ENCODE results near the gene LYPD6B. TPM values are rescaled to one million over a fixed set of nuclear protein-coding genes. Genes with fewer than 3 reads are reported as not detected.

The LYPD6B gene
- polyA plus RNA-seq, 1 donor, result 1.4 TPM

GRCh38 chr2:149170156-149170555, 131.7 kb downstream of the LYPD6B start:
- no peak for DNase-seq
- Histone ChIP-seq H3K27me3 (ENCODE audit: control insufficient read depth, insufficient read depth, low read length) (no peaks in the 10 kb centered on the region), H3K4me1 (ENCODE audit: control insufficient read depth, insufficient read depth, low read length) (no peaks in the 10 kb centered on the region), H3K4me3 (ENCODE audit: low read length) (no peak overlapping the region), H3K27ac (ENCODE audit: low read length) (no peak overlapping the region), H3K9me3 (ENCODE audit: control insufficient read depth, low read depth, low read length) (no peaks in the 10 kb centered on the region), H3K36me3 (ENCODE audit: control insufficient read depth, insufficient read depth, low read length) (no peaks in the 10 kb centered on the region)
- no CpG with 5 or more reads among the region's 1 CpG for WGBS (ENCODE audit: insufficient coverage, low lambda C conversion rate)

GRCh38 chr2:149170911-149171310, 132.4 kb downstream of the LYPD6B start:
- H3K36me3 ChIP-seq (ENCODE audit: control insufficient read depth, insufficient read depth, low read length), result no peaks in the 10 kb centered on the region
- H3K27me3 ChIP-seq (ENCODE audit: control insufficient read depth, insufficient read depth, low read length), result no peaks in the 10 kb centered on the region
- no peaks in the 10 kb centered on the region for H3K4me1 ChIP-seq (ENCODE audit: control insufficient read depth, insufficient read depth, low read length)
- H3K9me3 ChIP-seq (ENCODE audit: control insufficient read depth, low read depth, low read length), result no peaks in the 10 kb centered on the region
- H3K27ac ChIP-seq (ENCODE audit: low read length), result no peak overlapping the region
- DNase-seq, result no peak
- H3K4me3 ChIP-seq (ENCODE audit: low read length), result no peak overlapping the region
- no CpG with 5 or more reads among the region's 3 CpGs for WGBS (ENCODE audit: insufficient coverage, low lambda C conversion rate)

GRCh38 chr2:149173220-149173619, 134.7 kb downstream of the LYPD6B start:
- Histone ChIP-seq H3K36me3 (ENCODE audit: control insufficient read depth, insufficient read depth, low read length) (no peaks in the 10 kb centered on the region), H3K4me3 (ENCODE audit: low read length) (no peak overlapping the region), H3K4me1 (ENCODE audit: control insufficient read depth, insufficient read depth, low read length) (no peaks in the 10 kb centered on the region), H3K27ac (ENCODE audit: low read length) (no peak overlapping the region), H3K27me3 (ENCODE audit: control insufficient read depth, insufficient read depth, low read length) (no peaks in the 10 kb centered on the region), H3K9me3 (ENCODE audit: control insufficient read depth, low read depth, low read length) (no peaks in the 10 kb centered on the region)
- WGBS (ENCODE audit: insufficient coverage, low lambda C conversion rate), result 94% methylated on average over 2 of the region's 3 CpGs
- no peak for DNase-seq

- Histone ChIP-seq H3K27ac (ENCODE audit: low read length) (no peak overlapping the region), H3K27me3 (ENCODE audit: control insufficient read depth, insufficient read depth, low read length) (no peaks in the 10 kb centered on the region), H3K36me3 (ENCODE audit: control insufficient read depth, insufficient read depth, low read length) (no peaks in the 10 kb centered on the region), H3K4me3 (ENCODE audit: low read length) (no peak overlapping the region), H3K4me1 (ENCODE audit: control insufficient read depth, insufficient read depth, low read length) (no peaks in the 10 kb centered on the region), H3K9me3 (ENCODE audit: control insufficient read depth, low read depth, low read length) (no peaks in the 10 kb centered on the region)
- no peak for DNase-seq
- 100% methylated on average over 1 of the region's 2 CpGs for WGBS (ENCODE audit: insufficient coverage, low lambda C conversion rate)
Observed at GRCh38 chr2:149175956-149176355, 137.5 kb downstream of the LYPD6B start.

GRCh38 chr2:149178612-149179011, 140.1 kb downstream of the LYPD6B start:
- H3K4me1 ChIP-seq (ENCODE audit: control insufficient read depth, insufficient read depth, low read length), result no peaks in the 10 kb centered on the region
- no peaks in the 10 kb centered on the region for H3K9me3 ChIP-seq (ENCODE audit: control insufficient read depth, low read depth, low read length)
- no peak for DNase-seq
- no peaks in the 10 kb centered on the region for H3K36me3 ChIP-seq (ENCODE audit: control insufficient read depth, insufficient read depth, low read length)
- WGBS (ENCODE audit: insufficient coverage, low lambda C conversion rate), result no CpG with 5 or more reads among the region's 5 CpGs
- H3K27me3 ChIP-seq (ENCODE audit: control insufficient read depth, insufficient read depth, low read length), result no peaks in the 10 kb centered on the region
- H3K27ac ChIP-seq (ENCODE audit: low read length), result no peak overlapping the region
- no peak overlapping the region for H3K4me3 ChIP-seq (ENCODE audit: low read length)

GRCh38 chr2:149180226-149180875, 141.9 kb downstream of the LYPD6B start:
- WGBS (ENCODE audit: insufficient coverage, low lambda C conversion rate), result no CpG with 5 or more reads among the region's 9 CpGs
- Histone ChIP-seq H3K4me1 (ENCODE audit: control insufficient read depth, insufficient read depth, low read length) (no peaks in the 10 kb centered on the region), H3K27ac (ENCODE audit: low read length) (no peak overlapping the region), H3K9me3 (ENCODE audit: control insufficient read depth, low read depth, low read length) (no peaks in the 10 kb centered on the region), H3K27me3 (ENCODE audit: control insufficient read depth, insufficient read depth, low read length) (no peaks in the 10 kb centered on the region), H3K4me3 (ENCODE audit: low read length) (no peak overlapping the region), H3K36me3 (ENCODE audit: control insufficient read depth, insufficient read depth, low read length) (no peaks in the 10 kb centered on the region)
- no peak for DNase-seq

GRCh38 chr2:149183187-149183586, 144.7 kb downstream of the LYPD6B start:
- WGBS (ENCODE audit: insufficient coverage, low lambda C conversion rate), result 100% methylated on average over 1 of the region's 1 CpG
- H3K36me3 ChIP-seq (ENCODE audit: control insufficient read depth, insufficient read depth, low read length), result no peaks in the 10 kb centered on the region
- no peaks in the 10 kb centered on the region for H3K27me3 ChIP-seq (ENCODE audit: control insufficient read depth, insufficient read depth, low read length)
- H3K4me1 ChIP-seq (ENCODE audit: control insufficient read depth, insufficient read depth, low read length), result no peaks in the 10 kb centered on the region
- no peak overlapping the region for H3K27ac ChIP-seq (ENCODE audit: low read length)
- no peak for DNase-seq
- no peak overlapping the region for H3K4me3 ChIP-seq (ENCODE audit: low read length)
- no peaks in the 10 kb centered on the region for H3K9me3 ChIP-seq (ENCODE audit: control insufficient read depth, low read depth, low read length)

- DNase-seq, result no peak
Observed at GRCh38 chr2:149184991-149185390, 146.5 kb downstream of the LYPD6B start.

GRCh38 chr2:149185942-149186490, 147.5 kb downstream of the LYPD6B start:
- Histone ChIP-seq H3K36me3 (ENCODE audit: control insufficient read depth, insufficient read depth, low read length) (no peaks in the 10 kb centered on the region), H3K4me1 (ENCODE audit: control insufficient read depth, insufficient read depth, low read length) (no peaks in the 10 kb centered on the region), H3K4me3 (ENCODE audit: low read length) (no peak overlapping the region), H3K9me3 (ENCODE audit: control insufficient read depth, low read depth, low read length) (no peaks in the 10 kb centered on the region), H3K27ac (ENCODE audit: low read length) (no peak overlapping the region), H3K27me3 (ENCODE audit: control insufficient read depth, insufficient read depth, low read length) (no peaks in the 10 kb centered on the region)
- 93% methylated on average over 3 of the region's 5 CpGs for WGBS (ENCODE audit: insufficient coverage, low lambda C conversion rate)
- no peak for DNase-seq

More at GRCh38 chr2:149184991-149185390, 146.5 kb downstream of the LYPD6B start:
- no peaks in the 10 kb centered on the region for H3K4me1 ChIP-seq (ENCODE audit: control insufficient read depth, insufficient read depth, low read length)
- no peaks in the 10 kb centered on the region for H3K36me3 ChIP-seq (ENCODE audit: control insufficient read depth, insufficient read depth, low read length)
- no CpG with 5 or more reads among the region's 2 CpGs for WGBS (ENCODE audit: insufficient coverage, low lambda C conversion rate)
- no peak overlapping the region for H3K27ac ChIP-seq (ENCODE audit: low read length)
- no peaks in the 10 kb centered on the region for H3K27me3 ChIP-seq (ENCODE audit: control insufficient read depth, insufficient read depth, low read length)
- H3K4me3 ChIP-seq (ENCODE audit: low read length), result no peak overlapping the region
- H3K9me3 ChIP-seq (ENCODE audit: control insufficient read depth, low read depth, low read length), result no peaks in the 10 kb centered on the region

GRCh38 chr2:149187057-149187456, 148.6 kb downstream of the LYPD6B start:
- Histone ChIP-seq H3K4me1 (ENCODE audit: control insufficient read depth, insufficient read depth, low read length) (no peaks in the 10 kb centered on the region), H3K9me3 (ENCODE audit: control insufficient read depth, low read depth, low read length) (no peaks in the 10 kb centered on the region), H3K4me3 (ENCODE audit: low read length) (no peak overlapping the region), H3K27me3 (ENCODE audit: control insufficient read depth, insufficient read depth, low read length) (no peaks in the 10 kb centered on the region), H3K27ac (ENCODE audit: low read length) (no peak overlapping the region), H3K36me3 (ENCODE audit: control insufficient read depth, insufficient read depth, low read length) (no peaks in the 10 kb centered on the region)
- DNase-seq, result no peak

- no peaks in the 10 kb centered on the region for H3K4me1 ChIP-seq (ENCODE audit: control insufficient read depth, insufficient read depth, low read length)
- no peaks in the 10 kb centered on the region for H3K27me3 ChIP-seq (ENCODE audit: control insufficient read depth, insufficient read depth, low read length)
- H3K4me3 ChIP-seq (ENCODE audit: low read length), result no peak overlapping the region
- H3K36me3 ChIP-seq (ENCODE audit: control insufficient read depth, insufficient read depth, low read length), result no peaks in the 10 kb centered on the region
- no peak overlapping the region for H3K27ac ChIP-seq (ENCODE audit: low read length)
- H3K9me3 ChIP-seq (ENCODE audit: control insufficient read depth, low read depth, low read length), result no peaks in the 10 kb centered on the region
- WGBS (ENCODE audit: insufficient coverage, low lambda C conversion rate), result 60% methylated on average over 1 of the region's 1 CpG
- no peak for DNase-seq
Observed at GRCh38 chr2:149188291-149188690, 149.8 kb downstream of the LYPD6B start.
